Parietal lobe (tissue), 1 donor: ENCODE measurements around the gene SP140. TPM values are rescaled to one million over a fixed set of nuclear protein-coding genes. Genes with fewer than 3 reads are reported as not detected.

Experiments used
- total RNA-seq: library from RNA; depleted of rRNA; stranded (reverse); fragments of >200 nt; gene quantifications from one replicate; pipeline ENCODE4 v1.2.3, GENCODE V29; 2014

The SP140 gene
- total RNA-seq, result 1.9 TPM

GRCh38 chr2:230225486-230225885 is at the start of gene SP140:
Gene SP140, plus strand, starts transcription at chr2:230225736. Its CDS starts 109 bp downstream, at chr2:230225845.

GRCh38 chr2:230219419-230220331 is 5.9 kb upstream of the SP140 start, which contains the start of gene SP110:
Gene SP110, minus strand, starts transcription at chr2:230219984. Its CDS starts 3,057 bp downstream, at chr2:230216927.

GRCh38 chr2:230326453-230327417 is 101.2 kb downstream of the SP140 start, which contains the start of gene SP140L:
Gene SP140L, plus strand, starts transcription at chr2:230327193. Its CDS starts 77 bp downstream, at chr2:230327270.

Other genes starting within 250 kb of the SP140 start
- 49.5 TPM for gene SLC16A14, start 156.8 kb upstream of the SP140 start, total RNA-seq
- gene SP110, start 5.8 kb upstream of the SP140 start, total RNA-seq, result 2.2 TPM
- 1.3 TPM for gene SP140L, start 101.5 kb downstream of the SP140 start, total RNA-seq
- 4.4 TPM for gene SP100, start 190.5 kb downstream of the SP140 start, total RNA-seq